GM10847 (cell line): ENCODE data around the gene PTPRN2.

ENCODE experiments used
- POLR2A ChIP-seq: IDR thresholded peaks from 2 replicates; pipeline ENCODE4 v1.6.1; 2011; ENCODE audit not compliant: insufficient read length; ENCODE audit errors: extremely low read depth

The PTPRN2 gene

GRCh38 chr7:157524731-157525130 is 1062.9 kb downstream of the PTPRN2 start:
- no peak for TF ChIP-seq POLR2A

- TF ChIP-seq POLR2A = no peak
Observed at GRCh38 chr7:157523766-157524421, 1063.7 kb downstream of the PTPRN2 start.

- no peak for TF ChIP-seq POLR2A
Observed at GRCh38 chr7:157523371-157523765, 1064.3 kb downstream of the PTPRN2 start.

GRCh38 chr7:157522954-157523353 is 1064.7 kb downstream of the PTPRN2 start:
- no peak for TF ChIP-seq POLR2A

GRCh38 chr7:157522189-157522588 is 1065.4 kb downstream of the PTPRN2 start:
- TF ChIP-seq POLR2A = no peak

- TF ChIP-seq POLR2A = no peak
Observed at GRCh38 chr7:157521752-157522151, 1065.9 kb downstream of the PTPRN2 start.

- no peak for TF ChIP-seq POLR2A
Observed at GRCh38 chr7:157521061-157521731, 1066.4 kb downstream of the PTPRN2 start.

GRCh38 chr7:157520249-157520648 is 1067.4 kb downstream of the PTPRN2 start:
- no peak for TF ChIP-seq POLR2A

GRCh38 chr7:157519798-157520244 is 1067.8 kb downstream of the PTPRN2 start:
- no peak for TF ChIP-seq POLR2A

- no peak for TF ChIP-seq POLR2A
Observed at GRCh38 chr7:157519246-157519645, 1068.4 kb downstream of the PTPRN2 start.

GRCh38 chr7:157518514-157519175 is 1069.0 kb downstream of the PTPRN2 start:
- no peak for TF ChIP-seq POLR2A

GRCh38 chr7:157517782-157518513 is 1069.7 kb downstream of the PTPRN2 start:
- TF ChIP-seq POLR2A = no peak

GRCh38 chr7:157516911-157517781 is 1070.5 kb downstream of the PTPRN2 start:
- TF ChIP-seq POLR2A = no peak

- no peak for TF ChIP-seq POLR2A
Observed at GRCh38 chr7:157516311-157516710, 1071.3 kb downstream of the PTPRN2 start.
